HepG2 (cell line): ENCODE results near the gene USP7. TPM values are rescaled to one million over a fixed set of nuclear protein-coding genes. Genes with fewer than 3 reads are reported as not detected.

Source experiments
- ATAD3A ChIP-seq: sonication (generic); formaldehyde crosslinking; IDR thresholded peaks from 2 replicates; pipeline ENCODE4 v1.4.0; 2020; ENCODE audit warnings: missing genetic modification reagents
- BHLHE40 ChIP-seq: IDR thresholded peaks from 2 replicates; pipeline ENCODE4 v1.6.1; 2011; ENCODE audit warnings: low read length, improper control_type of control experiment
- DBP ChIP-seq: sonication (generic); formaldehyde crosslinking; IDR thresholded peaks from 2 replicates; pipeline ENCODE4 v1.4.0; 2020; ENCODE audit warnings: missing genetic modification reagents; ENCODE audit errors: not compliant biosample characterization
- DMTF1 ChIP-seq: sonication (generic); formaldehyde crosslinking; IDR thresholded peaks from 2 replicates; pipeline ENCODE4 v1.4.0; 2020; ENCODE audit warnings: mild to moderate bottlenecking, missing genetic modification reagents
- DNMT3B ChIP-seq: conservative IDR thresholded peaks from 2 replicates; pipeline ENCODE4 v1.6.1; 2016; ENCODE audit warnings: missing biosample characterization, control low read depth
- IKZF1 ChIP-seq: fragments of 450-650 bp; IDR thresholded peaks from 2 replicates; pipeline ENCODE4 v1.7.1; 2016
- ISL2 ChIP-seq: sonication (generic); formaldehyde crosslinking; IDR thresholded peaks from 2 replicates; pipeline ENCODE4 v1.5.0; 2020; ENCODE audit warnings: missing genetic modification reagents
- KDM6A ChIP-seq: IDR thresholded peaks from 2 replicates; pipeline ENCODE4 v1.6.1; 2016; ENCODE audit warnings: low read depth
- MTA1 ChIP-seq: sonication (generic); formaldehyde crosslinking; IDR thresholded peaks from 2 replicates; pipeline ENCODE4 v1.4.0; 2020; ENCODE audit warnings: missing genetic modification reagents, mild to moderate bottlenecking, borderline replicate concordance
- NR2F2 ChIP-seq: IDR thresholded peaks from 2 replicates; pipeline ENCODE4 v1.6.1; 2012; ENCODE audit warnings: low read depth, inconsistent platforms, borderline replicate concordance
- SETDB1 ChIP-seq: sonication (generic); formaldehyde crosslinking; IDR thresholded peaks from 2 replicates; pipeline ENCODE4 v1.5.1; 2020; ENCODE audit warnings: missing genetic modification reagents, mild to moderate bottlenecking, borderline replicate concordance
- SP140L ChIP-seq: sonication (generic); formaldehyde crosslinking; IDR thresholded peaks from 2 replicates; pipeline ENCODE4 v1.4.0; 2020; ENCODE audit warnings: missing genetic modification reagents, borderline replicate concordance
- TBP ChIP-seq: sonication (generic); formaldehyde crosslinking; IDR thresholded peaks from 2 replicates; pipeline ENCODE4 v1.5.0; 2020; ENCODE audit warnings: missing genetic modification reagents
- ZBED4 ChIP-seq: sonication (generic); formaldehyde crosslinking; IDR thresholded peaks from 2 replicates; pipeline ENCODE4 v1.4.0; 2020; ENCODE audit warnings: missing genetic modification reagents, borderline replicate concordance
- ZNF253 ChIP-seq: sonication (generic); formaldehyde crosslinking; IDR thresholded peaks from 2 replicates; pipeline ENCODE4 v1.8.0; 2022; ENCODE audit warnings: mild to moderate bottlenecking, missing genetic modification reagents, borderline replicate concordance
- ZNF333 ChIP-seq: sonication (generic); formaldehyde crosslinking; IDR thresholded peaks from 2 replicates; pipeline ENCODE4 v1.4.0; 2020; ENCODE audit warnings: mild to moderate bottlenecking, missing genetic modification reagents, borderline replicate concordance
- ZNF33B ChIP-seq: sonication (generic); formaldehyde crosslinking; IDR thresholded peaks from 2 replicates; pipeline ENCODE4 v1.5.1; 2020; ENCODE audit warnings: mild to moderate bottlenecking, missing genetic modification reagents
- ZNF431 ChIP-seq: sonication (generic); formaldehyde crosslinking; IDR thresholded peaks from 2 replicates; pipeline ENCODE4 v1.9.0; 2022; ENCODE audit warnings: missing genetic modification reagents, low read depth, mild to moderate bottlenecking, borderline replicate concordance
- ZNF558 ChIP-seq: sonication (generic); formaldehyde crosslinking; IDR thresholded peaks from 2 replicates; pipeline ENCODE4 v1.9.0; 2022; ENCODE audit warnings: mild to moderate bottlenecking, missing genetic modification reagents, borderline replicate concordance
- ZNF670 ChIP-seq: sonication (generic); formaldehyde crosslinking; IDR thresholded peaks from 2 replicates; pipeline ENCODE4 v1.8.0; 2022; ENCODE audit warnings: mild to moderate bottlenecking, missing genetic modification reagents, borderline replicate concordance
- ZNF709 ChIP-seq: sonication (generic); formaldehyde crosslinking; IDR thresholded peaks from 2 replicates; pipeline ENCODE4 v1.5.0; 2020; ENCODE audit warnings: mild to moderate bottlenecking, missing genetic modification reagents
- ZNF766 ChIP-seq: sonication (generic); formaldehyde crosslinking; IDR thresholded peaks from 2 replicates; pipeline ENCODE4 v1.5.0; 2020; ENCODE audit warnings: missing genetic modification reagents, borderline replicate concordance
- polyA plus RNA-seq, 8 experiments: library from polyadenylated mRNA; depleted of rRNA in 3 of 8; stranded (reverse) in 7 of 8; unstranded in 1 of 8; fragments of >200 nt; fragmentation: Illumina TruSeq in 4 of 8; extraction: Trizol in 4 of 8; gene quantifications; 2 replicates each; pipeline versions ENCODE4 v1.2.1 to v1.2.3, GENCODE V29; 2011 to 2016; ENCODE audit warnings: low read depth in 4 of 8, missing spikeins in 1 of 8, mixed read lengths in 1 of 8; ENCODE audit not compliant: insufficient read depth in 1 of 8
- total RNA-seq, 5 experiments: library from RNA; depleted of rRNA; stranded (reverse); fragments of >200 nt; fragmentation: Illumina TruSeq; extraction: Trizol; gene quantifications; 2 replicates each; pipeline ENCODE4 v1.2.3, GENCODE V29; 2016; ENCODE audit warnings: low read depth in 1 of 5

USP7 gene
- total and polyA plus RNA-seq, 2 of the 13 experiments (the other 11 are each of a cell fraction or from before 2014, with no cell fraction given) = 52.5 to 173 TPM

- TF ChIP-seq SP140L (CRISPR knock-in tag) = peak; percentile 88; the same call in 1 of the 2 replicates
- TF ChIP-seq ZNF253 = peak; percentile 93
- TF ChIP-seq TBP (CRISPR knock-in tag) = no peak
- no peak for TF ChIP-seq IKZF1
- TF ChIP-seq ATAD3A (CRISPR knock-in tag) = no peak
- TF ChIP-seq ISL2 = peak; percentile 77
- peak; percentile 54; the same call in 1 of the 2 replicates for TF ChIP-seq MTA1 (CRISPR knock-in tag)
- TF ChIP-seq DMTF1 (CRISPR knock-in tag) = no peak
- no peak for TF ChIP-seq ZNF431 (CRISPR knock-in tag)
- TF ChIP-seq ZNF333 (CRISPR knock-in tag) = peak; percentile 47; the same call in 1 of the 2 replicates
- TF ChIP-seq ZNF766 (CRISPR knock-in tag) = no peak
- TF ChIP-seq DNMT3B = no peak
- TF ChIP-seq DBP (CRISPR knock-in tag) = peak; percentile 18
- peak; percentile 85; the same call in 1 of the 2 replicates for TF ChIP-seq ZNF33B (CRISPR knock-in tag)
- 0 out of 2 replicates have a peak, but pooled peaks have one; percentile 75 for TF ChIP-seq ZNF670 (CRISPR knock-in tag)
- peak; percentile 57; the same call in 1 of the 2 replicates for TF ChIP-seq KDM6A (CRISPR knock-in tag)
- no peak for TF ChIP-seq NR2F2
- no peak for TF ChIP-seq BHLHE40
- TF ChIP-seq ZNF558 = no peak
- TF ChIP-seq SETDB1 (CRISPR knock-in tag) = no peak
- TF ChIP-seq ZNF709 (CRISPR knock-in tag) = 0 out of 2 replicates have a peak, but pooled peaks have one; percentile 47
- TF ChIP-seq ZBED4 (CRISPR knock-in tag) = peak; percentile 91
These were observed 103.5 kb downstream of the USP7 start (continued) for GRCh38 chr16:8859913-8860881.
